ENCODE results near the gene PRPS1L1. TPM values are rescaled to one million over a fixed set of nuclear protein-coding genes. Genes with fewer than 3 reads are reported as not detected.

PRPS1L1 gene
- total RNA-seq, 1 donor from 2014 or later = not detected

Other genes with a start within 250 kb of the PRPS1L1 start
- gene SNX13, start 87.4 kb downstream of the PRPS1L1 start, total RNA-seq = 32.1 TPM